Fibroblast of villous mesenchyme (primary cell): ENCODE results near the gene HJURP. TPM values are rescaled to one million over a fixed set of nuclear protein-coding genes. Genes with fewer than 3 reads are reported as not detected.

Experiments used
- DNase-seq: peaks from one replicate; pipeline ENCODE4 v3.0.0-alpha.2; 2010; ENCODE audit warnings: low read depth
- H3K4me3 ChIP-seq: 2 replicates; pipeline ENCODE4 v1.5.1; 2011; ENCODE audit warnings: low read depth, mild to moderate bottlenecking, low read length
- CTCF ChIP-seq: IDR thresholded peaks from 2 replicates; pipeline ENCODE4 v1.5.1; 2012; ENCODE audit warnings: low read depth, mild to moderate bottlenecking, low read length; ENCODE audit not compliant: insufficient read depth
- total RNA-seq: library from RNA; depleted of rRNA; stranded (reverse); fragments of >200 nt; gene quantifications from 2 replicates; pipeline ENCODE4 v1.2.3, GENCODE V29; 2012

HJURP gene
- total RNA-seq, 1 donor: 27.2 TPM

- DNase-seq: no peak
- TF ChIP-seq CTCF: no peak
- no peak overlapping the region for H3K4me3 ChIP-seq
Measured at GRCh38 chr2:233844836-233845235, 9.5 kb downstream of the HJURP start.

GRCh38 chr2:233844064-233844807, 10.1 kb downstream of the HJURP start:
- DNase-seq: no peak
- no peak for TF ChIP-seq CTCF
- no peak overlapping the region for H3K4me3 ChIP-seq

GRCh38 chr2:233841183-233841582, 13.2 kb downstream of the HJURP start:
- no peak overlapping the region for H3K4me3 ChIP-seq
- no peak for TF ChIP-seq CTCF
- DNase-seq: no peak

- no peak overlapping the region for H3K4me3 ChIP-seq
- DNase-seq: no peak
- TF ChIP-seq CTCF: no peak
Measured at GRCh38 chr2:233840520-233840919, 13.8 kb downstream of the HJURP start.

- H3K4me3 ChIP-seq: no peak overlapping the region
- no peak for DNase-seq
- no peak for TF ChIP-seq CTCF
Measured at GRCh38 chr2:233839447-233839820, 14.9 kb downstream of the HJURP start.

- H3K4me3 ChIP-seq: no peak overlapping the region
- no peak for TF ChIP-seq CTCF
- DNase-seq: no peak
Measured at GRCh38 chr2:233838726-233839446, 15.4 kb downstream of the HJURP start.

- TF ChIP-seq CTCF: no peak
- no peak overlapping the region for H3K4me3 ChIP-seq
- no peak for DNase-seq
Measured at GRCh38 chr2:233838251-233838650, 16.1 kb downstream of the HJURP start.
